HEK293 (cell line): ENCODE measurements around the gene MAP4K2.

Experiments used
- CTCF ChIP-seq: fragments of 450-650 bp; formaldehyde crosslinking; IDR thresholded peaks from 2 replicates; pipeline ENCODE4 v1.5.1; 2016; ENCODE audit warnings: missing biosample characterization, missing genetic modification characterization
- KLF1 ChIP-seq: fragments of 450-650 bp; formaldehyde crosslinking; IDR thresholded peaks from 2 replicates; pipeline ENCODE4 v1.5.1; 2016; ENCODE audit warnings: missing biosample characterization, missing genetic modification characterization
- OVOL3 ChIP-seq: fragments of 450-650 bp; formaldehyde crosslinking; IDR thresholded peaks from 2 replicates; pipeline ENCODE4 v1.5.1; 2016; ENCODE audit warnings: missing biosample characterization, missing genetic modification characterization
- SETDB1 ChIP-seq: IDR thresholded peaks from one replicate; pipeline ENCODE4 v1.6.1; 2017; ENCODE audit warnings: mild to moderate bottlenecking, low read length, moderate library complexity, mixed read lengths; ENCODE audit not compliant: insufficient read length

GRCh38 chr11:64829536-64830251 lies 26.7 kb upstream of the MAP4K2 start:
- TF ChIP-seq KLF1 (tag by site-specific recombination) (no peak), SETDB1 (no peak), OVOL3 (tag by site-specific recombination) (no peak), CTCF (tag by site-specific recombination) (no peak)
